ENCODE results near the gene JMJD4.

JMJD4 gene

DNA sequence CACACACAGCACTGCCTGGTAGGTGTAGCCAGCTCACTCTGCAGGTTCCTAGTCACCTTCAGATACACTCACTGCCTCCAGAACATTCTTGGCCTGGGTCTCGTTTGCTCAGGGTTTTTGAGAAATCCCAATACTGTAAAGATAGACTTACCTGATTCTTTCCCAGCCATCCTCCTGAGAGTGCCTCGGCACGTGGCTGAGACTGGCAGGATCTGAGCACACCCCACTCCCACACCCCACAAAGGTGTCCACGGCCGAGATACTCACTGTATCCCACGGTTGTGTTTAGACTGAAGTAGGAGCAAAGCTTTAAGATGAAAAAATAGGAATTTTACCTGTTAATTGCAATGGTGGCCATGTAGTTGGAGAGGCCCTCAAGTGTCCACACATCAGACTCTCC is 33.5 kb upstream of the JMJD4 start:
- DNase-seq = no peak

DNA sequence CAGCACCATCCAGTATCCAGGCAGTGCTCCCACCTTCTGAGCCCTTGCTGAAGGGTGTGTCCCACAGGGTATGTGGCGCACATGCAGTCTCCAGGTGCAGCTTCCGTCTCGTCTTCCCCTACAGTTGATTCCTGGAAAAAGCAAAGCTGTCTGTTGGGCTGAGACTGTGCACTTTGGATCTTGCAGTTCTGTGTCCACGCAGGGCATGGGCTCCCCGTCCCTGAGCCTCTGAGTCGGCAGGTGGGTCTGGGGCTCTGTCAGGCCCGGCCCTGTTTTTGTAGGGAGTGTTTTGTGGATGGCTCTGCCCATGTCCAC is 33.0 kb upstream of the JMJD4 start:
- no peak for DNase-seq

DNA sequence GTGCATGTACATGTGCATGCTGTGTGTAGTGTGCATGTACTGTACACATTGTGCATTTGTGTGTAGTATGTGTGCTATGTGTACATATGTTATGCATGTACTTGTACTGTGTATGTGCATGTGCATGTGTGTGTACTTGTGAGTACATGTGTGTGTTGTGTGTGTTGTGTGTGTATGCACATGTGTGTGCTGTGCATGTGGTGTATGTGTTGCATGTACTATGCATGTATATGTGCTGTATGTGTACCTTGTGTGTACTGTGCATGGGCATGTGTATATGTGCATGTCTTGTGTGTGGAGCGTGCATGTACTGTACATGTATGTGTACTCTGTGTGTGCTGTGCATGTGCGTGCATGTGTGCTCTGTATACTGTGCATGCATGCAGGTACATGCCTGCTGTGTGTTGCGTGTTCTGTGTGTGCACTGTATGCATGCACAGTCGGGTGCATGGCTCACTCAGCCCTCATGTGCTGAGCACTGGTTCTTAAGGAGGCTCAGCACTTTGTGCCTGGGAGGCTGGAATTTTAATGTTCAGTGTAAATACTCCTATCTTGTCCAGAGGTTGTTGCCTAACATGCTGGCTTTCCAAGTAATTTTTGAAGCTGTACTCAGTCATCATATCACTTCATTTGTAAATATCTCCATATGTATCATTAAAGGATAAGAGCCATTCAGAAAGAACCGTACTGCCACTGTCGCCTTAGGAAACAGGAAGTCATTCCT is 32.5 kb upstream of the JMJD4 start:
- no peak for DNase-seq

DNA sequence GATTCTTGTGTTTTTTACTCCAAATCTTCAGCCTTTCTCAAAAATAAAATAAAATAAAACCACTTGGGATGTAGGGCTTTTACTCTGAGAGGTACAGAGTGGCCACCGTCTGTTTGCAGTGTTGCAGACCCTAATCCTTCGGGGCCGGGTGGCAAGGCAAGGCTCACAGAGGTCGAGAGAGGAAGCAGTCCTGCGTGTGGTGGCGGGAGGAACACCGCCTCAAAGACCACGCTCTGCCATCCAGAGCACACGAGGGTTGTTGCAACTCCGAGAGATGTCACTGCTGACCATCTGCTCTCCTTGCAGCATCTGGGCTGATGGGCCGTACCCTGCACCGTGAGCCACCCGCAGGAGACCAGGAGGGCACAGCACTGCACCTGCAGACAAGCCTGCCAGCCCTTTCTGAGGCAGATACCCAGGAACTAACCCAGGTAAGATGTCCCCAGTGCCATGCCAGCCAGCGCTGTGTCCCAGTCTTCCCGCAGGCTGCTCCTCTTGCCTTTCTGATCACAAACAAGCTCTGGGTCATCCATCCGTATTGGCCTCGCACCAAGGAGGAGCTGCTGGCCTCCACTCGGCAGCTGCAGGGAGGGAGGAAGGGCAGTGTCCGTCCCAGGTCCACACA is 31.7 kb upstream of the JMJD4 start:
- DNase-seq = no peak

DNA sequence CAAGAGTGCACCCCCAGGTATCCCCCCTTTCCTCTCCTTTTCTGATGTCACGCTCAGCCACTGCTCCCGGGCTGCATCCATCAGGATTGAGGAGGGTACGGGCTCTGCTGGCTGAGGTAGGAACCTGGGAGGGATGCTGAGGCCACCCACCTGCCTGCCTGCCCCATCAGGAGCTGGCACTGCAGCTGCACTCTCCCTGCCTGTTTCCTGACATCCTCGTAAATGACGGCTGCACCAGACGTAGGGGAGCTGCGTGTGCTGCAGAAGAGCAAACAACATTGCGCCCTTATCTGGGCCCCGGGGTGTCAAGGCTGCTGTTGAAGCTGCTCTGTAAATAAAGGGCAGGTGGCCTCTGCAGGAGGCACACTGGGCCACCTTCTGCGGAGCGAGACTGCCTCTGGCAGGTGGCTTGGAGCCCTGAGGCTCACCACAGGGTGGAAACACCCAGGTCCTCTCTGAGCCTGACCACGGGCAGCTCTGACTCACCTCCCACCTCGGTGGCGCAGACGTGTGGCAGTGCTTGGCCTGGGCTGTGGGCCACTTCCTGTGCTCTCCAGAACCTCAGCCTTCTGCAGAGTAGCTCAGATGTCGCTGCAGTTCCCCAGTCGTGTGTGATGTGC is 31.0 kb upstream of the JMJD4 start:
- DNase-seq = peak; percentile 84

DNA sequence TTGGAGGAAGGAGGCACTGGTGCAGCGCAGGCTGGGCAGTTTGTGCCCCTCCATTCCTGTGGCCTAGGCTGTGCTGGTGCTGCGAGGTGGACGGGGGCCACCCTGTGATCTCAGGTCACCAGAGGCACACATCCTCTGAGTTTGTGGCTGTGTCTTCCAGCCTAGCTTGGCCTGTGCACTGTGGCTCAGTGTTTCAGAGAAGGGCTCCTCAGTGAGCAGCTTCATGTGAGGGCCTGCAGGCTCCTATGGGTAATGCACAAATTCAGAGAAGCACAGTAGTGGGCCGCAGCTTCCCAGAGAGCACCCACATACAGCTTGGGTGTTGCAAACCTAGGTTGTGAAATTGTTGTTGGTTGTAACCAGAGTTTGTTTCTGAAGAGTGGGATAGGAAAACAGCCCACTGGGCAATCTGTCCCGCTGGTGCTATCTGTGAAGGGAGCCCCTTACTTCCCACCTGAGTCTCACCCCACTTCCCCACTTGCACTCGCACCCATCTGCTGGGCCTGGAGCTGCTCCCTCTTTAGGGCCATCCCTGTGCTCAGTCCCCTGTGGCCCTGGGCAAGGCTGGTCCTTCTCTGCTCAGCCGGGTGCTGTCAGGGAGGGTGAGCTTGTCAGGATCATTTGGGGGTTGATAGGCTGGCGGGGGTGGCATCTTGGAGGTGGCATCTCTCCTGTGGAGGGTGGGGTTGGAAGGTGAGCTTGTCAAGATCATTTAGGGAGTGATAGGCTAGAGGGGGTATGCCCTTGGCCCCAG is 30.3 kb upstream of the JMJD4 start:
- no peak for DNase-seq

DNA sequence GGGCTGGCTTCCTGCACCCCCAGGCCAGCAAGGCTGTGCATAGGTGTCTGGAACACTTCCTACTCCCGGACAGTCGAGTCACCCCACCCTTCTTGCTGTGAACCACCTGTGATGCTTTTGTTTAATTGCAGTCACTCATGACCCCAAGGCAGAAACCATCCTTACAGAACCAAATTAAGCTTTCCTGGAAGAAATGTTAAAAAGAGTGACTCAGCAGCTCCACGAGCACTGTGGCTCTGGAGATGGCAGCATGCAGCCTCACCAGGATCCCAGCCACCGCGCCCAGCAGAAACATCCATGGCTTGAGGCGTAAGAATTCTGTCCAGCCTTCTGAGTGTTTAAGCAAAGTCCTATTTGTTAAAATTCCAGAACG is 28.9 kb upstream of the JMJD4 start:
- no peak for DNase-seq

DNA sequence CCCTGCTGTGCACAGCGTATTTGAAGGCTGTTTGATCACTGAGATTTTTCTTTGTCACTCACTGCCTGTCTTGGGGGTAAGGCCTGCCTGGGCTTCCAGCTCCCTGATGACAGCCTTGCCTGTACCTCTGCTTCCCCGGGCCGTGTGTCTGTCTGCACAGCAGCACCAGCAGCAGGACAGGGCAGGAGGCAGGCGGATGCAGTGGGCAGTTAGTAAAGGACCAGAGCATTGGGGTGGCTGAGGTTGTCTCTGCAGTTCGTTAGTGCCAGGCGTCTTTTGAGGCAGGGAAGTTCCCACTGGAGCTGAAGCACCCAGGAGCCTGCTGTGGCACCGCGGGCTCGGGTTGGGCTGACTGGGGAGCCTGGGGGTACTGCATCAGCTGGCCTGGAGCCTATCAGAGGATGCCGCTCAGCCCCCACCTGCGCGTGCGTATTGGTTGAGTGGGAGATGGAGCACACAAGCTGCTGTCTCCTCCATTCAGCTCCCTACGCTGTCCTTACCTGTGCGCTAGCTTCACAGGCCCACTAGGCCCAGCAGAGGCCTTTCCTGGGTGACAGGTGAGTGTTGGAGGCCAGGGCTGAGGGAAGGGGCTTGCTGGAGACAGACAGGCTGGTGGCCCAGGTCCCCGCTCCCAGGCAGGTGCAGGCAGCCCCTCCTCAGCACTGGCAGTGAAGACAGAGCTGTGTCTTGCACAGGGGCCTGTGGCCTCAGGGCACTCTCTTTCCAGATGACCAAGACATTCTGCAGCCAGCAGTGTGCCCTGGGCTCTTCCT is 28.3 kb upstream of the JMJD4 start:
- DNase-seq = no peak

DNA sequence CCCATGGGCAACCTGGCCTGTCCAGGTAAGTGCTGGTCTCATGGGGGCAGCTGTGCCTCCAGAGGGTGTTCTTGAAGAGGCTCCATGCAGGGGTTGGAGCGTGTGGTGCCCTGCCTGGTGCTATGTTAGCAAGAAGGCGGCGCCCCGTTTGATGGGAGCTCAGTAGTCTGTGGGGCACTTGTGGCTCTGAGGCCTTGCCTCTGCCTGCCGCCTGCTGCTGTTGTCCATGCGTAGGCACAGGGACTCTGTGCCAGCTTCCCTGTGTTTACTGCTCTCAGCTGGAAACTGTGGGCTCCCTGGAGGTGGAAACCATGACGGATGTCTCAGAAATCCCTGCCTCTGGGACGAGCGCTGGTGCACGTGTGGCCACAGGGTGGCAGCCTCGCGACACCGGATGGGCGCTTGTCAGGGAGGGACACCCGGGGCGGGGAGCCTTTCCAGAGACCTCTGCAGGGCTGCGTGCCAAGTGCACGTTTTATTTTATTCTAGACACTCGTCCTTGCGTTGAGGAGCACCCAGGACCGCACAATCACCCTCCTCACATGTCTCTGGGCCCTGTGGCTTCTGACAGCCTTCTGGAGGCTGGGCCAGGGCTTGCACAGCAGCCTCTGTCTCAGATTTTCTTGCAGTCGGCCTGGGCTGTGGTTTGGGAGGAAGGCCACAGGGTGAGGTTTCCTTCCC is 27.3 kb upstream of the JMJD4 start:
- peak; percentile 96 for DNase-seq

DNA sequence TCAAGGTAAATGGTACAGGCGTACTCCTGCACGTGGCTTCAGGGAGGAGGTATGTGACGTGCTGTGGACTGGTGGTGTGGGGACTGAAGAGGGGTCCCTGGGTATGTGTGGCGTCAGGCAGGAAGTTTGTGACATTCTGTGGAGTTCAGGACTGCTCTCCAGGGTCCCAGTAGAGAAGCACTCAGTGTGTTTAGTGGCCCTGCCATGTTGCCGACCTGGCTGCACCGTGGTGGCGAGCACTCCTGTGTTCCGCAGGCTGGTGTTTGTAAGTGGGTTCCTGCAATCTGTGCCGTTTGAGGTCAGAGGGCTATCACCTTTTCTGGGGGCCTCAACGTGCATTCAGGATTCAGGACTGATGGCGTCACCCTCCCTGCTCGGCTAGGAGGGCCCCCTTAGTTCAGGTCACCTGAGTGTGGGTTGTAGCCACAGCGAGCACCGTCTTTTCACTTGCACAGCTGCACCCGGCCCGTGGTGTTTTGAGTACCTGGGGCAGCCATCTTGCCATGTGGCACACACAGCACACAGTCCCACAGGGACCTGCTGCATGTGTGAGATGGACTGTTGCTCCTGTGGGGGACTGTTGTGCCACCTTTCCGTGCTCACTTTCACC is 26.6 kb upstream of the JMJD4 start:
- DNase-seq = no peak

DNA sequence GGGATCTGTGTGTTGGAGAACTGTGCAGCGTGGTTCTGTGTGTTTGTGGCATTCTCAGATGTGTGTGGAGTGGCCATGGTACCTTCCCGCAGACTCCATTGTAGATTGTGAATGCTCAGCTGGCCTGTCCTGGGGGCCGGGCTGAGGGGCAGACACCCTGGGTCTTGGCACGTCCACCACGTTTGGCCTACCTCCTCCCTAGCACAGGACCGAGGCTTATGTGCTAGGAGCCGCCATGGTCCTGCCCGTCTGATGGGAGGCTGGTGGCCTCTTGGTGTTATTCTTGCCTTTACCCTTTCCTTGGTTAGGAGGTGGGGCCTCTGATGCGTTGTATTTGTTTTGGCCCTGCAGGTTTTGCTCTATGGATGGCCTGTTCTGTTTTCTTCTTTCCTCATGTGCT is 25.3 kb upstream of the JMJD4 start:
- DNase-seq = no peak

DNA sequence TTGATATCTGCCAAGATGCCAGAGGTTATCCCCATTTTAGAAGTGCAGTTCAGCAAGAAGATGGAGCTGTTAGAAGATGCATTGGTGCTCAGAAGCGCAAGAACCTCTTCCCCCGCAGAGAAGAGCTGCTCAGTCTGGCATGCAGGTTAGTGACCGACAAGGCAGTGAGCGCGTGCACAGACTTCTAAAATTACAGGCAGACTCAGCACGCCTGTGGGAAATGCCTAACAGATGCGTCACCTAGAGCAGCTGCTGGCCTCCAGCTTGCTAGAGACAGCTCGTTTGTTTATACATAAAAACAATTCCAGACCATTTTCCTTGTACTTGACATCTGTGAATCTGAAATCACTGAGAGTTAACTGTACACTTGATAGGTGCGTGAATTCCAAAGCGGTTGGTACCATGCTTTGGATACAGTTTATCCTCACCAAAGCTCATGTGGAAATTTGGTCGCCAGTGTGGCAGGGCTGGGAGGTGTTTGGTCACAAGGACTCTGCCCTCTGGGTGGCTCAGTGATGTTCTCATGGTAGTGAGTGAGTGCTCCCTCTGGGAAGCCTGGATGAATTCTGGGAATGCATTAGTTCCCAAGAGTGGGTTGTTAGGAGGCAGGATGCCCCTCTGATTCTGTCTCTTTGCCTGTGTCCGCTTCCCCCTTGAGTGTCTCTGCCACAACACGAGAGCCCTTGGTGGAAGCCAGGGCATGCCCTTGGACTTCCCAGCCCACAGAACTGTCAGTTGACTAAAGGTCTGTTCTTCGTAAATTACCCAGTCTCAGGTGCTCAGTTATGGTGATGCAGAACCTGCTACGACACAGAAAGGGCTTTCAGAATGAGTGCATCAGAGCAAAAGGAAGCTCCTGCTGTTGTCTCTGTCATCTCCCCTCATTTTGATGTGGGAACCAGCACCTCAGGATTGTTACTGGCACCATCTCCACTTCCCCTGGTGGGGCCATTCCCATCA is 24.5 kb upstream of the JMJD4 start:
- DNase-seq = peak; percentile 73

DNA sequence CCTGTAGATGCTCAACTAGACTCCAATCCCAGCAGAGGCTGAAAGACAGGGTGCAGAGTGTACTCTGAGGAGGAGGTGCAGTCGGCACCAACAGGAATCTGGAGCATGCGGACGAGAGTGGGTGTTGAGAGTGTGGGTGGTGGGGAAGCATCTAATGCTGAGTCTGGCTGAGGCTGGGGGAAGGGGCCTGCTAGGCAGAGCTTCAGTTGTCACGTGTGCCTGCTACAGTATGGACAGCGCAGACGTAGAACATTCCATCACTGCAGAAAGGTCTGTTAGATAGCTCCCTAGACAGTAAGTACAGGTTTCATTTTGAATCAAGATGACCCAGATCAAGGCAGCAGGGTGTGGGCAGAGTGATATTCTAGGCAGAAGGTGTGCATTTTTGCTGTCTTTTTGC is 23.3 kb upstream of the JMJD4 start:
- no peak for DNase-seq

DNA sequence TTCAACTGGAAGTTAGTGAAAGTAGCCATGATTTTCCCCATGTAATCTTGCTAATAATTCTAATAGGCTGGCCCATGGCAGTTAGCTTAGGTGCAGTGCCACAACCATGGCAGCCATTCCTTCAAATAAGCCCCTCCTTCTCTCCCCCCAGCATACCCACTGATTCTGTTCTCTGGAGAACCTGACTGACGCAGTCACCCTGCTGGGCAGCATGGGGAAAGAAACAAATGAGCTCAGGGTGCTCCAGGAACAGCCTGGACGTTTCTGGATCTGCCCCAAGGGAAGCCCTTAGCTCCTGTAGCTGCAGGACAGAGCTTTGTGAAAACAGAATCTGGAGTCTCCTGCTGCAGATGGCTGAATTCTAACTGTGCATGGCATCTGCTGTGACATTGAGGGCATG is 22.7 kb upstream of the JMJD4 start:
- no peak for DNase-seq

DNA sequence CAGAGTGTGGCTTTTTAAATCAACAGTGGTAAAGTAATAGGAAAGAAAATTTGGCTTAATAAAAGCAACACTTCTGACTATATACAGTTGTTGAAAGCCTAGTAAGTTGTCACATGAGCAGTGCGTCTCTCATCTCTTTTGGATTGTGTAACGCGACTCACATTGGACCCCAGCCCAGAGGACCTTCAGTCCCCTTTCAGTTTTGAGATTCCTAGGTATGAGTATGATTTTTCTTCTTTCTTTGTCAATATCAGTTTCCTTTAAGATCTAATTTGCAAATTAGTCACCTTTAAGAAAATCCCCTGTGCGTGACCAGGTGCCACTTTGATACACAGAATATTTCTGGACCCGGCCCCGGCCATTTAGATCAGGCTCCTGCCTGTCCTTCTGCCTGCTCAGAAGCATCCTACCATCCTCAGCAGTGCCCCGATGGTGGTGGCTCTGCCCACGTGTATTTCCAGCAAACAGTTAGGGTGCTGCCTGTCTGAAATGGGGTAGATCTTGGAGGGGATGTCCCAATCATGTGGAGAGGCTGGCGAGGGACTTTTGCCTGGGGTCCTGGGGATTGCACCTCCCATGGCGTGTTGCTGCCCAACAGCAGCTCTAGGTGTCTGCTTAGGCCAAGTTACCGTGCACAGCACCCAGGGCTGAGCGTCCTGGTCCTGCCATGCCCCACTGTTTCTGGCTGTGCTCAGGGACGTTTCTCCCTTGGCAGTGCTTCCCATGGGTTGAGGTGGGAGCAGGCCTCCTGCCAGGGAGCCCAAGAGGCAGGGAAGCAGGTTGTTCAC is 21.3 kb upstream of the JMJD4 start:
- no peak for DNase-seq

DNA sequence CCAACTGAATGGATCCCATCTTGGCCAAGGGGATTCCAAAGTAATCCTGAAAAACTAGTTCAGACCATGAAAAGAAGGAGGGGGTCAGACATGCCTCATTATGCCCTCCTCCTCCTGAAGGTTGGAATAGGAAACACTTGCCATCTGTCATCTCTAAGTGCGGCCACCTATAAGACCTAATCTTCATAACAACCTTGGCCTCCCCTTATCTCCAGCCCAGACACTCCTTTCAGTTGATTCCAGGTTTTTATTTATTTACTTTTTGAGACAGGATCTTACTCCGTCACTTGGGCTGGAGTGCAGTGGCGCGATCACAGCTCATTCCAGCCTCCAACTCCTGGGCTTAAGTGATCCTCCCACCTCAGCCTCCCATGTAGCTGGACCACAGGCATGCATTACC is 19.9 kb upstream of the JMJD4 start:
- no peak for DNase-seq

DNA sequence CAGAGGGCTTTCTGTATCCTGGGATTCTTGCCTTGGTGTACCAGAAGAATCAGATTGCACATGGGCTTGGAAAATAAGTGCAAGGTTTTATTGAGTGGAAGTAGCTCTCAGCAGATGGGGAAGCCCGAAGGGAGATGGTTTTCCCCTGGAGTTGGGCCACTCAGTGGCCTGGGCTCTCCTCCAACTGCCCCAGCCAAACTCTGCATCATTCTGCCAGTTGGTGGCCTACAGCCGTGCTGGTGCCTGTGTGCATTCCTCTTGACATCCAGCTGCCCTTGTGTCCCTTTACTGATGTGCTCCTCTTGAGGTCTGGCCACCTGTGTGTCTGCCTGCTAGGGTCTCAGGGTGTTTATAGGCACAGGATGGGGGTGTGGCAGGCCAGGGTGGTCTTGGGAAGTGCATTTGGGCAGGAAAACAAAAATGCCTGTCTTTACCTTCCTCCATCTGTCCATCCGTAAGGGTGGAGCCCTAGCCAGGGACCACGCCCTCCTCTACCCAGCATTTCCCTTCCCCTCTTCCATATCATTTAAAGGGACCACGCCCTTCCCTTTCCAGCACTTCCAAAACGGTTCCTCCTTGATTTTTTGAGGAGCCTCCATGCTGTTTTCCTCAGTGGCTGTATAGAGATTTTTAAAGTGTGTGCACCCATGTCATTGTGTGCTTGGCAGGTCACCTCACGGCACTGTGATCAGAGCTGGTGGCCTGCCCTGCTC is 19.1 kb upstream of the JMJD4 start:
- DNase-seq = no peak

DNA sequence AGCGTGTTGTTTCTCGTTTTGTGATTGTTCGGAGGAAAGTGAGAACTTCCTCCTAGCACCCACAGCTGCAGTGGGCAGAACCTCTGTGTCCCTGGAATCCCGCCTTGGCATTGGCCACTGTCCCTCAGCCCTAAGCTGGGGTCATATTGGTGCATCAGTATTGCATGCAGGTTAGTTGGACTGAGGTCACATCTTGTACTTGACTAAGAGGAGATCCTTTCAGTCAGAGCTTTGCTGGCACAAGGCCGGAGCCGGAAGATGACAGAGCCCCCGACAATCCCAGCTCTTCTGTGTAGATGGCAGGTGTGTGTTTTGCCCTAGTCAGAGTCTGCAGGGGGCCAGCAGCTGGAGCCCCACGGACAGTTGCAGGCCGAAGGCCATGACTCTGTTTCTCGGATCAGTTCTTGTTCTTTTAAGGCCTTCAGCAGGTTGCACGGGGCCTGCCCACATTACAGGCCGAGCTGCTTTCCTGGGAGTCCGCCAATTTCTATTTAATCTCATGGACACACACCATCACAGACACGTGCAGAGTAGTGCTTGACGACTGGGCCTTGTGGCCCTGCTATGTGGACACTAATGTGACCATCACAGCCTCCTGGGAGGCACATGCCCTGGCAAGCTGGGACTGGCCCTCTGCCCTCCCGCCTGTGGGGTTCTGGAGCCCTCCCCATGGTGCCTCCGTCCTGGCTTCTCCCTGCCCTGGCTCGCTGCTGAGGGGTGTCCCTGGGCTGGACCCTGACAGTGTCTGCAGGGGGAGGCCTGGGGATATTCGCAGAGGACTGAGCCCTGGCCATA is 15.0 kb upstream of the JMJD4 start:
- DNase-seq = no peak

DNA sequence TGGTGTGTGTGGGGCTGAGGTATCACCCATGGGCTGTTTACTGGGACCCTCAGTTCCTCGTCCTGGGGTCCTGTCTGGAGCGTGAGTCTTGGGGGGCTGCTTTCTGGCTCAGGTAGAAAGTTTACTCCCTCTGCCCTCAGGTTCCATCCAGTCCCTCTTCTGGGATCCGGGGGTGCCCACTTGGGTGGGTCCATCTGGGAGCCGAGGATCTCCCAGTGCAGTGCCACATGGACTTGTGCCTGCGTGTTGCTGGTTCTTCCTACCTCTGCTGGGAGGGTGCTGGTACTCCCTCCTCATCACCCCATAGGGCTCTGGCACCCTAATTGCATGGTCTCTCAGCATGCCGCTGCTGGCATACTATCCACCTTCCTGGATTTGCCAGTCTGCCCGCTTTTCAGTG is 14.1 kb upstream of the JMJD4 start:
- DNase-seq = no peak

All from NCI-H2107 (cell line).